ENCODE measurements around the gene COX5B.
"Not testable (repeated sequence)": the region's sequence is repeated elsewhere in the genome, so short reads cannot be mapped to it uniquely, and the experiment has no call there.

COX5B gene

GRCh38 chr2:97673915-97674283 lies 28.0 kb downstream of the COX5B start:
- no peak for DNase-seq

- peak; percentile 32 for DNase-seq
These were observed 29.7 kb downstream of the COX5B start for GRCh38 chr2:97675430-97676113.

GRCh38 chr2:97676620-97677019 lies 30.8 kb downstream of the COX5B start:
- no peak for DNase-seq

GRCh38 chr2:97677480-97677879 lies 31.6 kb downstream of the COX5B start:
- DNase-seq: no peak

GRCh38 chr2:97678298-97678697 lies 32.4 kb downstream of the COX5B start:
- DNase-seq: no peak

GRCh38 chr2:97687235-97687634 lies 41.4 kb downstream of the COX5B start:
- DNase-seq: not testable (repeated sequence)

- no peak for DNase-seq
These were observed 42.4 kb downstream of the COX5B start for GRCh38 chr2:97688062-97688827.

GRCh38 chr2:97691166-97691565 lies 45.3 kb downstream of the COX5B start:
- no peak for DNase-seq

- DNase-seq: no peak
These were observed 47.6 kb downstream of the COX5B start for GRCh38 chr2:97693476-97693875.

- no peak for DNase-seq
These were observed 49.9 kb downstream of the COX5B start for GRCh38 chr2:97695744-97696143.

GRCh38 chr2:97697252-97698235 lies 51.7 kb downstream of the COX5B start:
- DNase-seq: peak; percentile 60

All from DMS79 (cell line).